ENCODE results near the gene CD300A.
"Not testable (repeated sequence)": the region's sequence is repeated elsewhere in the genome, so short reads cannot be mapped to it uniquely, and the experiment has no call there.

The CD300A gene

GRCh38 chr17:74513987-74514631 lies 47.7 kb downstream of the CD300A start:
- H3K9me3 ChIP-seq (ENCODE audit: severe bottlenecking), result peaks cover 2% of the 10 kb centered on the region
- no peak for TF ChIP-seq CTCF (IDR thresholded peaks at IDR 0.05; ENCODE audit: poor library complexity, severe bottlenecking)
- H3K4me3 ChIP-seq (ENCODE audit: severe bottlenecking), result no peak overlapping the region
- DNase-seq (ENCODE audit: low spot score) (no peak), ATAC-seq (ENCODE audit: low read depth) (no peak)
- H3K36me3 ChIP-seq (ENCODE audit: low read depth), result no peaks in the 10 kb centered on the region
- H3K4me1 ChIP-seq (ENCODE audit: insufficient read depth, poor library complexity, severe bottlenecking), result no peaks in the 10 kb centered on the region
- H3K27ac ChIP-seq (ENCODE audit: poor library complexity, severe bottlenecking), result no peak overlapping the region
- no peaks in the 10 kb centered on the region for H3K27me3 ChIP-seq (ENCODE audit: insufficient read depth, poor library complexity, severe bottlenecking)

- Histone ChIP-seq H3K9me3 (ENCODE audit: severe bottlenecking) (peaks cover 2% of the 10 kb centered on the region), H3K27me3 (ENCODE audit: insufficient read depth, poor library complexity, severe bottlenecking) (no peaks in the 10 kb centered on the region), H3K27ac (ENCODE audit: poor library complexity, severe bottlenecking) (no peak overlapping the region), H3K36me3 (ENCODE audit: low read depth) (no peaks in the 10 kb centered on the region), H3K4me3 (ENCODE audit: severe bottlenecking) (no peak overlapping the region), H3K4me1 (ENCODE audit: insufficient read depth, poor library complexity, severe bottlenecking) (no peaks in the 10 kb centered on the region)
- ATAC-seq (ENCODE audit: low read depth) (no peak), DNase-seq (ENCODE audit: low spot score) (no peak)
- no peak for TF ChIP-seq CTCF (IDR thresholded peaks at IDR 0.05; ENCODE audit: poor library complexity, severe bottlenecking)
These were observed 48.3 kb downstream of the CD300A start for GRCh38 chr17:74514632-74515334.

GRCh38 chr17:74515941-74516340 lies 49.5 kb downstream of the CD300A start:
- no peak for TF ChIP-seq CTCF (IDR thresholded peaks at IDR 0.05; ENCODE audit: poor library complexity, severe bottlenecking)
- Histone ChIP-seq H3K9me3 (ENCODE audit: severe bottlenecking) (no peaks in the 10 kb centered on the region), H3K36me3 (ENCODE audit: low read depth) (no peaks in the 10 kb centered on the region), H3K27me3 (ENCODE audit: insufficient read depth, poor library complexity, severe bottlenecking) (no peaks in the 10 kb centered on the region), H3K4me3 (ENCODE audit: severe bottlenecking) (no peak overlapping the region), H3K4me1 (ENCODE audit: insufficient read depth, poor library complexity, severe bottlenecking) (no peaks in the 10 kb centered on the region), H3K27ac (ENCODE audit: poor library complexity, severe bottlenecking) (no peak overlapping the region)
- DNase-seq (ENCODE audit: low spot score) (no peak), ATAC-seq (ENCODE audit: low read depth) (no peak)

- H3K9me3 ChIP-seq (ENCODE audit: severe bottlenecking), result no peaks in the 10 kb centered on the region
- no peaks in the 10 kb centered on the region for H3K4me1 ChIP-seq (ENCODE audit: insufficient read depth, poor library complexity, severe bottlenecking)
- no peak for TF ChIP-seq CTCF (IDR thresholded peaks at IDR 0.05; ENCODE audit: poor library complexity, severe bottlenecking)
- H3K36me3 ChIP-seq (ENCODE audit: low read depth), result no peaks in the 10 kb centered on the region
- H3K27ac ChIP-seq (ENCODE audit: poor library complexity, severe bottlenecking), result no peak overlapping the region
- H3K27me3 ChIP-seq (ENCODE audit: insufficient read depth, poor library complexity, severe bottlenecking), result no peaks in the 10 kb centered on the region
- DNase-seq (ENCODE audit: low spot score) (no peak), ATAC-seq (ENCODE audit: low read depth) (no peak)
- no peak overlapping the region for H3K4me3 ChIP-seq (ENCODE audit: severe bottlenecking)
These were observed 50.3 kb downstream of the CD300A start for GRCh38 chr17:74516561-74517328.

- H3K9me3 ChIP-seq (ENCODE audit: severe bottlenecking); H3K27ac ChIP-seq (ENCODE audit: poor library complexity, severe bottlenecking); H3K4me3 ChIP-seq (ENCODE audit: severe bottlenecking); H3K4me1 ChIP-seq (ENCODE audit: insufficient read depth, poor library complexity, severe bottlenecking); H3K27me3 ChIP-seq (ENCODE audit: insufficient read depth, poor library complexity, severe bottlenecking); ATAC-seq (ENCODE audit: low read depth); H3K36me3 ChIP-seq (ENCODE audit: low read depth); DNase-seq (ENCODE audit: low spot score): not testable (repeated sequence)
These were observed 52.1 kb downstream of the CD300A start for GRCh38 chr17:74518413-74518981.

Measured in RWPE2 (cell line).